ENCODE data around the gene HTRA2. TPM values are rescaled to one million over a fixed set of nuclear protein-coding genes. Genes with fewer than 3 reads are reported as not detected.

Gene HTRA2
- total and polyA plus RNA-seq, 9 of the 15 experiments (the other 6 are each of a cell fraction or from before 2014, with no cell fraction given), result 54.2 to 71.2 (median 65.8) TPM

DNA sequence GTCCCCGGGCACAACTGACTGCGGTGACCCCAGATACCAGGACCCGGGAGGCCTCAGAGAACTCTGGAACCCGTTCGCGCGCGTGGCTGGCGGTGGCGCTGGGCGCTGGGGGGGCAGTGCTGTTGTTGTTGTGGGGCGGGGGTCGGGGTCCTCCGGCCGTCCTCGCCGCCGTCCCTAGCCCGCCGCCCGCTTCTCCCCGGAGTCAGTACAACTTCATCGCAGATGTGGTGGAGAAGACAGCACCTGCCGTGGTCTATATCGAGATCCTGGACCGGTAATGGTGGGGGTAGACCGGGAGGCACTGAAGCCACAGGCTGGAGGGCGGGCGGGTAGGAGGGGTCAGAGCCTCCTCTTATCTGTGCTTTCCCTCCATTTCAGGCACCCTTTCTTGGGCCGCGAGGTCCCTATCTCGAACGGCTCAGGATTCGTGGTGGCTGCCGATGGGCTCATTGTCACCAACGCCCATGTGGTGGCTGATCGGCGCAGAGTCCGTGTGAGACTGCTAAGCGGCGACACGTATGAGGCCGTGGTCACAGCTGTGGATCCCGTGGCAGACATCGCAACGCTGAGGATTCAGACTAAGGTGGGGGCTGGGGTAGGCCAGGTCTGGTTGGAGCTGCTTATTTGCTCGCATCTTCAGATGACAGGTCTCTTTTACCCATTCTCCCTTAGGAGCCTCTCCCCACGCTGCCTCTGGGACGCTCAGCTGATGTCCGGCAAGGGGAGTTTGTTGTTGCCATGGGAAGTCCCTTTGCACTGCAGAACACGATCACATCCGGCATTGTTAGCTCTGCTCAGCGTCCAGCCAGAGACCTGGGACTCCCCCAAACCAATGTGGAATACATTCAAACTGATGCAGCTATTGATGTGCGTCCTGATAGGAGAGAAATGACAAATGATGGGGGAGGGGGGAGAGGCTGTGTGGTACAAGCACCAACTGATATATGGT lies 780 bp downstream of the HTRA2 start (continued):
- no peak for TF ChIP-seq CBX8 (IDR thresholded peaks at IDR 0.05; ENCODE audit: borderline replicate concordance, extremely low read depth, low read depth, low read length, poor library complexity, severe bottlenecking)
- no peak for TF ChIP-seq KLF13 (tag; IDR thresholded peaks at IDR 0.05; ENCODE audit: borderline replicate concordance, low read depth)
- TF ChIP-seq KAT7 (CRISPR knock-in tag; IDR thresholded peaks at IDR 0.05; ENCODE audit: borderline replicate concordance), result 0 out of 2 replicates have a peak, but pooled peaks have one; percentile 34
- TF ChIP-seq ZC3H8 (IDR thresholded peaks at IDR 0.05), result no peak
- no peak for TF ChIP-seq NFATC3 (IDR thresholded peaks at IDR 0.05)
- TF ChIP-seq STAT5A (IDR thresholded peaks at IDR 0.05; ENCODE audit: borderline replicate concordance, low read length), result peak; percentile 79; the same call in 1 of the 2 replicates
- peak in 1 of 2 experiments; percentile 85; a peak in 1 of 3 replicates for TF ChIP-seq CBX3 (IDR thresholded peaks at IDR 0.05; ENCODE audit: borderline replicate concordance in 1 of 2, low read length in 2 of 2)
- TF ChIP-seq ZNF407 (IDR thresholded peaks at IDR 0.05; ENCODE audit: low read depth), result no peak
- peak; percentile 65; the same call in 1 of the 2 replicates for TF ChIP-seq E2F4 (CRISPR knock-in tag; IDR thresholded peaks at IDR 0.05; ENCODE audit: low read depth)
- peak; percentile 54; the same call in 1 of the 2 replicates for TF ChIP-seq RBFOX2 (IDR thresholded peaks at IDR 0.05; ENCODE audit: low read depth, low read length)
- TF ChIP-seq SOX6 (IDR thresholded peaks at IDR 0.05), result peak; percentile 78; the same call in 1 of the 2 replicates
- TF ChIP-seq ARNT (IDR thresholded peaks at IDR 0.05), result peak in 1 of 2 experiments; percentile 65; a peak in 1 of 4 replicates
- TF ChIP-seq SRF (CRISPR knock-in tag; IDR thresholded peaks at IDR 0.05), result 0 out of 4 replicates have a peak, but pooled peaks of 1 of the 2 experiments have one; percentile 22
- peak; percentile 88 for TF ChIP-seq ARID1B (IDR thresholded peaks at IDR 0.05)
- TF ChIP-seq SMARCC2 (IDR thresholded peaks at IDR 0.05; ENCODE audit: low read depth), result peak; percentile 42
- TF ChIP-seq ZNF511 (CRISPR knock-in tag; IDR thresholded peaks at IDR 0.05), result peak; percentile 55; the same call in 1 of the 2 replicates
- TF ChIP-seq MAFG (tag; conservative IDR thresholded peaks at IDR 0.05), result no peak

All from K562 (cell line).